CD14-positive monocyte (primary cell): ENCODE data around the gene RFPL1. TPM values are rescaled to one million over a fixed set of nuclear protein-coding genes. Genes with fewer than 3 reads are reported as not detected.

Experiments
- DNase-seq, 3 donors: peaks; one replicate each; pipeline ENCODE4 v3.0.0-alpha.2; 2011 to 2022
- H2AFZ ChIP-seq: 2 replicates; pipeline ENCODE4 v1.6.0; 2012; ENCODE audit warnings: mild to moderate bottlenecking, low read depth, low read length, inconsistent platforms; ENCODE audit not compliant: insufficient read depth, poor library complexity, severe bottlenecking
- H3K27ac ChIP-seq, 2 donors: 1 replicate in 1 of 2; 2 replicates in 1 of 2; pipeline ENCODE4 v1.5.1; 2012 to 2013; ENCODE audit warnings: low read length in 2 of 2, control low read depth in 1 of 2, inconsistent platforms in 1 of 2, low read depth in 1 of 2, mild to moderate bottlenecking in 1 of 2
- H3K27me3 ChIP-seq, 2 donors: one replicate each; pipeline versions ENCODE4 v1.6.0 to v1.6.1; 2011 to 2013; ENCODE audit warnings: low read length in 2 of 2; ENCODE audit not compliant: control insufficient read depth in 2 of 2, insufficient read depth in 2 of 2
- H3K36me3 ChIP-seq, 2 donors: replicated peaks in 1 of 2; 1 replicate in 1 of 2; 2 replicates in 1 of 2; pipeline versions ENCODE4 v1.5.1 to v1.6.1; 2012 to 2013; ENCODE audit warnings: low read length in 2 of 2, control low read depth in 1 of 2, inconsistent platforms in 1 of 2, mild to moderate bottlenecking in 1 of 2; ENCODE audit not compliant: insufficient read depth in 2 of 2, control insufficient read depth in 1 of 2
- H3K4me1 ChIP-seq, 2 donors: 1 replicate in 1 of 2; 2 replicates in 1 of 2; pipeline versions ENCODE4 v1.5.1 to v1.6.1; 2012 to 2013; ENCODE audit warnings: low read length in 2 of 2, control low read depth in 1 of 2, inconsistent platforms in 1 of 2, mild to moderate bottlenecking in 1 of 2, moderate library complexity in 1 of 2; ENCODE audit not compliant: insufficient read depth in 2 of 2, control insufficient read depth in 1 of 2
- H3K4me2 ChIP-seq: replicated peaks from 2 replicates; pipeline ENCODE3; 2012; ENCODE audit warnings: low read length, moderate library complexity, mild to moderate bottlenecking; ENCODE audit not compliant: poor library complexity, severe bottlenecking; ENCODE audit errors: extremely low read depth
- H3K4me3 ChIP-seq, 3 experiments: fragments of 200-600 bp in 1 of 3; sonication (generic) in 1 of 3; replicated peaks in 1 of 3; 1 replicate in 2 of 3; 2 replicates in 1 of 3; pipeline ENCODE4 v1.5.1; 2011 to 2013; ENCODE audit warnings: low read length in 3 of 3, mild to moderate bottlenecking in 3 of 3, control low read depth in 2 of 3, low read depth in 2 of 3, inconsistent platforms in 1 of 3, moderate library complexity in 1 of 3
- H3K79me2 ChIP-seq: 2 replicates; pipeline ENCODE4 v1.6.0; 2012; ENCODE audit warnings: mild to moderate bottlenecking, control low read depth, inconsistent platforms, low read length, moderate library complexity; ENCODE audit not compliant: insufficient read depth
- H3K9ac ChIP-seq: 2 replicates; pipeline ENCODE4 v1.6.0; 2017; ENCODE audit warnings: low read length, mild to moderate bottlenecking; ENCODE audit not compliant: insufficient read depth, poor library complexity, severe bottlenecking
- H3K9me3 ChIP-seq, 2 donors: replicated peaks in 1 of 2; 1 replicate in 1 of 2; 2 replicates in 1 of 2; pipeline versions ENCODE4 v1.5.1 to v1.6.1; 2012 to 2013; ENCODE audit warnings: low read length in 2 of 2, control low read depth in 1 of 2; ENCODE audit not compliant: control insufficient read depth in 1 of 2, insufficient read depth in 1 of 2
- H4K20me1 ChIP-seq: 2 replicates; pipeline ENCODE4 v1.6.0; 2012; ENCODE audit warnings: mild to moderate bottlenecking, low read length, control low read depth, moderate library complexity; ENCODE audit not compliant: insufficient read depth
- H3K27ac Mint-ChIP-seq, 7 donors: one replicate each; pipeline ENCODE4 v1.8.0; 2020; ENCODE audit warnings: mild to moderate bottlenecking in 7 of 7, mixed read lengths in 7 of 7, moderate library complexity in 6 of 7, inconsistent platforms in 2 of 7
- H3K27me3 Mint-ChIP-seq, 3 donors: one replicate each; pipeline ENCODE4 v1.8.0; 2021 to 2022; ENCODE audit warnings: low read depth in 3 of 3, mild to moderate bottlenecking in 3 of 3, mixed read lengths in 3 of 3, moderate library complexity in 3 of 3, inconsistent platforms in 1 of 3
- H3K36me3 Mint-ChIP-seq, 2 donors: one replicate each; pipeline ENCODE4 v1.8.0; 2020; ENCODE audit warnings: mixed read lengths in 2 of 2, inconsistent platforms in 1 of 2, mild to moderate bottlenecking in 1 of 2
- H3K4me1 Mint-ChIP-seq: one replicate; pipeline ENCODE4 v1.8.0; 2020; ENCODE audit warnings: mild to moderate bottlenecking, mixed read lengths
- H3K4me3 Mint-ChIP-seq, 2 donors: one replicate each; pipeline ENCODE4 v1.8.0; 2020; ENCODE audit warnings: mild to moderate bottlenecking in 2 of 2, mixed read lengths in 2 of 2, moderate library complexity in 1 of 2
- H3K9me3 Mint-ChIP-seq, 7 donors: one replicate each; pipeline ENCODE4 v1.8.0; 2020 to 2022; ENCODE audit warnings: mixed read lengths in 7 of 7, mild to moderate bottlenecking in 6 of 7, moderate library complexity in 6 of 7, inconsistent platforms in 2 of 7
- WGBS: methylation state at CpG from one replicate; pipeline ENCODE4 v1.1.5; 2013; ENCODE audit warnings: missing lambda C conversion rate; ENCODE audit not compliant: insufficient coverage; 5-methylcytosine and 5-hydroxymethylcytosine counted together
- intact Hi-C, 2 donors: fragments of 100-400 bp; cut with micrococcal nuclease; formaldehyde crosslinking; loops; one replicate each; pipeline versions ENCODE4 v1.15.0 to v1.15.1; 2023
- polyA plus RNA-seq, 3 donors: library from polyadenylated mRNA; depleted of rRNA in 1 of 3; unstranded in 2 of 3; stranded (reverse) in 1 of 3; fragments of 300-500 nt in 2 of 3; fragments of >200 nt in 1 of 3; fragmentation: Illumina TruSeq in 2 of 3; gene quantifications; 1 replicate in 2 of 3; 2 replicates in 1 of 3; pipeline ENCODE4 v1.2.3, GENCODE V29; 2012 to 2021
- TF ChIP-seq, protein P1 (sequence below): fragments of 200-600 bp; IDR thresholded peaks from one replicate; pipeline ENCODE4 v1.8.0; 2022; ENCODE audit warnings: antibody characterized with exemption, mild to moderate bottlenecking

The RFPL1 gene
- polyA plus RNA-seq, 3 donors, result 0.20 TPM; not detected in 2

DNA sequence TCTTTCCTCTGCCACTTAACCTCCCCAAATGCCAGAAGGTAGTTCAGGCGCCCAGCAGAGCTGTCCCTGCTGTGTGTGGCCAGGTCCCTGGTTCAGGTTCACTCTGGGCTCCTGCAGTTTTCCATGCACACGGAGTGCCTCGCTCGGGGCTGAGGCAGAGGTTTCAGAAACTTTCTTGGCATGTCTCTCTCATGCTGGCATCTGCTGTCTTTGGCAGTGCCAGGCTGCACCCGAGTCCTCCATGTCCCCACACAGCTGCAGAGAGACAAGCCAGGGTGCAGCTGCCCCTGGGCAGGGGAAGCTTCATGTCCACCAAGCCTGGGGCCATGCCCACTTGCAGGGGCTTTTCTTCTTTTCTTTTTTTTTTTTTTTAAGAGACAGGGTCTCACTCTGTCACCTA, 34.6 kb downstream of the RFPL1 start:
- TF ChIP-seq, protein P1, sequence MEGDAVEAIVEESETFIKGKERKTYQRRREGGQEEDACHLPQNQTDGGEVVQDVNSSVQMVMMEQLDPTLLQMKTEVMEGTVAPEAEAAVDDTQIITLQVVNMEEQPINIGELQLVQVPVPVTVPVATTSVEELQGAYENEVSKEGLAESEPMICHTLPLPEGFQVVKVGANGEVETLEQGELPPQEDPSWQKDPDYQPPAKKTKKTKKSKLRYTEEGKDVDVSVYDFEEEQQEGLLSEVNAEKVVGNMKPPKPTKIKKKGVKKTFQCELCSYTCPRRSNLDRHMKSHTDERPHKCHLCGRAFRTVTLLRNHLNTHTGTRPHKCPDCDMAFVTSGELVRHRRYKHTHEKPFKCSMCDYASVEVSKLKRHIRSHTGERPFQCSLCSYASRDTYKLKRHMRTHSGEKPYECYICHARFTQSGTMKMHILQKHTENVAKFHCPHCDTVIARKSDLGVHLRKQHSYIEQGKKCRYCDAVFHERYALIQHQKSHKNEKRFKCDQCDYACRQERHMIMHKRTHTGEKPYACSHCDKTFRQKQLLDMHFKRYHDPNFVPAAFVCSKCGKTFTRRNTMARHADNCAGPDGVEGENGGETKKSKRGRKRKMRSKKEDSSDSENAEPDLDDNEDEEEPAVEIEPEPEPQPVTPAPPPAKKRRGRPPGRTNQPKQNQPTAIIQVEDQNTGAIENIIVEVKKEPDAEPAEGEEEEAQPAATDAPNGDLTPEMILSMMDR, result no peak
- peaks cover 3 to 12% of the 10 kb centered on the region in 2 donors for H3K4me1 ChIP-seq
- H3K4me3 ChIP-seq, result no peak overlapping the region
- H2AFZ ChIP-seq, result no peak overlapping the region
- peak overlapping the region in 1 of 7 donors; percentile 5 for H3K27ac Mint-ChIP-seq
- H3K9me3 Mint-ChIP-seq, result no peaks in the 10 kb centered on the region
- no peak overlapping the region for H3K4me3 Mint-ChIP-seq
- no peak overlapping the region for H3K9ac ChIP-seq
- peaks cover 0 to 8% of the 10 kb centered on the region in 2 donors for H3K27me3 ChIP-seq
- H3K36me3 ChIP-seq, result no peaks in the 10 kb centered on the region
- WGBS, result 73% methylated on average over 5 of the region's 5 CpGs
- H3K4me1 Mint-ChIP-seq, result peaks cover 11% of the 10 kb centered on the region
- no peak overlapping the region for H3K27ac ChIP-seq
- no peaks in the 10 kb centered on the region for H3K9me3 ChIP-seq
- peaks cover 3% of the 10 kb centered on the region for H4K20me1 ChIP-seq
- no peaks in the 10 kb centered on the region for H3K79me2 ChIP-seq
- peaks cover 22 to 39% (median 26%) of the 10 kb centered on the region in 3 donors for H3K27me3 Mint-ChIP-seq
- peaks cover 0 to 5% of the 10 kb centered on the region in 2 donors for H3K36me3 Mint-ChIP-seq
- H3K4me2 ChIP-seq, result no peak overlapping the region
- no peak for DNase-seq
- intact Hi-C loops, result no loop called here

DNA sequence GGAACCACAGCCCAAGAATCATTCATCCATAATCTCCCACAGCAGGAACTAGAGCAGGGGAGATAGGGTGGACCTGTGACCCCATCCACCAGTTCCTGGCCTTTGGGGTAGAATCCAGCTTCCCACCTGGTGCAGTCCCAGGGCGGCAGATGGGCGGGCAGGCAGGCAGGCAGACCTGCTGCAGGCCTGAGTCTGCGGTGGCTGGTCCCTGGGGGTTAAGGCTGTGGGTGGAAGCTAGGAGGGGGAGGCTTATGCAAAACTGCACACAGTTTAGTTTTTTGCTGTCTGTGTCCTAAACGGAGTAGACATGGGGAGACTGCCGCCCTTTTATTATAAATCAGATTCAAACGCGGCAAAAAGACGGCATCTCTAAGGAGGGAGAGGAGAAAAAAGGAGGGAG, 37.2 kb downstream of the RFPL1 start:
- 82% methylated on average over 8 of the region's 8 CpGs for WGBS
- no peak for DNase-seq
- Histone ChIP-seq H3K4me2 (no peak overlapping the region), H3K27me3 (peaks cover 15 to 30% of the 10 kb centered on the region in 2 donors), H3K79me2 (no peaks in the 10 kb centered on the region), H3K9ac (no peak overlapping the region), H3K9me3 (peaks cover 0 to 14% of the 10 kb centered on the region in 2 donors), H4K20me1 (peaks cover 21% of the 10 kb centered on the region), H3K36me3 (no peaks in the 10 kb centered on the region), H3K27ac (no peak overlapping the region), H2AFZ (no peak overlapping the region), H3K4me1 (peaks cover 8 to 29% of the 10 kb centered on the region in 2 donors), H3K4me3 (no peak overlapping the region)
- intact Hi-C loops, result no loop called here
- H3K9me3 Mint-ChIP-seq, result peaks cover 0 to 10% (median 4%) of the 10 kb centered on the region in 7 donors
- H3K4me3 Mint-ChIP-seq, result no peak overlapping the region
- TF ChIP-seq, protein P1, result no peak
- H3K36me3 Mint-ChIP-seq, result peaks cover 2 to 9% of the 10 kb centered on the region in 2 donors
- peaks cover 22% of the 10 kb centered on the region for H3K4me1 Mint-ChIP-seq
- no peak overlapping the region for H3K27ac Mint-ChIP-seq
- H3K27me3 Mint-ChIP-seq, result peaks cover 28 to 50% (median 39%) of the 10 kb centered on the region in 3 donors
